ENCODE measurements around the gene DOC2B. TPM values are rescaled to one million over a fixed set of nuclear protein-coding genes. Genes with fewer than 3 reads are reported as not detected.

The DOC2B gene
- total and polyA plus RNA-seq, 9 of the 15 experiments (the other 6 are each of a cell fraction or from before 2014, with no cell fraction given), result 0.02 TPM; not detected in 8

GRCh38 chr17:172401-172800, 9.0 kb downstream of the DOC2B start:
- DNase-seq (ENCODE audit: extremely low read depth in 1 of 4, low spot score in 3 of 4) (no peak), FAIRE-seq (no peak), ATAC-seq (no peak)
- Histone ChIP-seq H2AFZ (ENCODE audit: low read depth, low read length) (no peak overlapping the region), H3K9ac (ENCODE audit: insufficient read depth in 1 of 2, low read depth in 2 of 2, low read length in 2 of 2) (no peak overlapping the region), H3K9me1 (ENCODE audit: control insufficient read depth, insufficient read depth, low read length) (no peaks in the 10 kb centered on the region), H3K4me3 (no peak overlapping the region), H3K9me3 (replicated peaks; ENCODE audit: control insufficient read depth, insufficient read depth, low read depth, low read length) (no peaks in the 10 kb centered on the region), H3K27ac (ENCODE audit: extremely low read depth, low read depth, low read length) (no peak overlapping the region), H3K4me1 (replicated peaks in 1 of 2; ENCODE audit: control insufficient read depth in 2 of 2, insufficient read depth in 2 of 2, low read length in 2 of 2) (no peaks in the 10 kb centered on the region), H3K79me2 (ENCODE audit: control insufficient read depth, insufficient read depth, low read length) (no peaks in the 10 kb centered on the region), H3K27me3 (ENCODE audit: control insufficient read depth in 2 of 2, insufficient read depth in 2 of 2, low read length in 2 of 2) (peaks cover 0 to 20% of the 10 kb centered on the region in 2 experiments; a peak in 2 of 5 replicates), H3K36me3 (ENCODE audit: control insufficient read depth, insufficient read depth, low read length) (no peaks in the 10 kb centered on the region), H3K4me2 (ENCODE audit: insufficient read depth, low read length) (no peak overlapping the region), H4K20me1 (replicated peaks; ENCODE audit: control insufficient read depth, insufficient read depth, low read length) (no peaks in the 10 kb centered on the region)
- WGBS (ENCODE audit: insufficient coverage, low coverage, missing lambda C conversion rate), result 12% methylated on average over 5 of the region's 11 CpGs
- no peak for TF ChIP-seq NCOA1 (IDR thresholded peaks at IDR 0.05; ENCODE audit: low read depth)
- no peak for TF ChIP-seq CTCFL (IDR thresholded peaks at IDR 0.05; ENCODE audit: borderline replicate concordance, insufficient read depth, low read depth, low read length, poor library complexity, severe bottlenecking)
- TF ChIP-seq MYBL2 (IDR thresholded peaks at IDR 0.05; ENCODE audit: low read depth), result no peak
- TF ChIP-seq MYBL2 (CRISPR knock-in tag; IDR thresholded peaks at IDR 0.05; ENCODE audit: borderline replicate concordance), result no peak
- no peak for TF ChIP-seq IFI16 (CRISPR knock-in tag; IDR thresholded peaks at IDR 0.05)
- no peak for TF ChIP-seq SMAD3 (CRISPR knock-in tag; conservative IDR thresholded peaks at IDR 0.05)
- TF ChIP-seq ZNF76 (CRISPR knock-in tag; IDR thresholded peaks at IDR 0.05; ENCODE audit: borderline replicate concordance), result no peak
- no peak for TF ChIP-seq ID3 (CRISPR knock-in tag; IDR thresholded peaks at IDR 0.05)
- TF ChIP-seq ID3 (tag; IDR thresholded peaks at IDR 0.05), result no peak
- no peak for TF ChIP-seq CREB1 (IDR thresholded peaks at IDR 0.05)
- no peak for TF ChIP-seq CREB1 (CRISPR knock-in tag; IDR thresholded peaks at IDR 0.05)
- no peak for TF ChIP-seq SIX5 (IDR thresholded peaks at IDR 0.05; ENCODE audit: borderline replicate concordance in 1 of 2, insufficient read depth in 1 of 2, low read depth in 1 of 2, low read length in 2 of 2)
- no peak for TF ChIP-seq ZNF583 (CRISPR knock-in tag; IDR thresholded peaks at IDR 0.05)
- no peak for TF ChIP-seq ATF4 (CRISPR knock-in tag; IDR thresholded peaks at IDR 0.05)
- TF ChIP-seq PHB2 (IDR thresholded peaks at IDR 0.05; ENCODE audit: low read depth), result no peak
- TF ChIP-seq CSDE1 (IDR thresholded peaks at IDR 0.05), result no peak
- TF ChIP-seq ARID3B (CRISPR knock-in tag; IDR thresholded peaks at IDR 0.05; ENCODE audit: borderline replicate concordance), result no peak
- TF ChIP-seq TSC22D4 (tag; IDR thresholded peaks at IDR 0.05), result no peak
- no peak for TF ChIP-seq HNRNPH1 (optimal IDR thresholded peaks at IDR 0.05; ENCODE audit: low read depth, low read length)
- no peak for TF ChIP-seq ZKSCAN3 (CRISPR knock-in tag; IDR thresholded peaks at IDR 0.05)
- POLR2A ChIA-PET, result no interaction called here
- BruUV-seq (replicated peaks), result no TSS peak
- in situ Hi-C loops (cut with MboI) (no loop called here), intact Hi-C loops (cut with micrococcal nuclease) (no loop called here)
- CTCF ChIA-PET (ENCODE audit: low intra/inter-chr PET ratio), result no interaction called here
